ENCODE data around the gene TMEM115. TPM values are rescaled to one million over a fixed set of nuclear protein-coding genes. Genes with fewer than 3 reads are reported as not detected.

TMEM115 gene
- total RNA-seq, 1 experiment from 2014 or later: 17.3 TPM

GRCh38 chr3:50351323-50351697 lies 8.0 kb downstream of the TMEM115 start:
- Histone ChIP-seq H3K36me3 (ENCODE audit: insufficient read depth, low read length, poor library complexity, severe bottlenecking) (peaks cover 3% of the 10 kb centered on the region), H3K27ac (ENCODE audit: low read depth, low read length, poor library complexity, severe bottlenecking) (no peak overlapping the region), H3K4me3 (ENCODE audit: low read depth, low read length, poor library complexity, severe bottlenecking) (peak overlapping the region; percentile 72), H3K4me1 (ENCODE audit: insufficient read depth, low read length, poor library complexity, severe bottlenecking) (peaks cover 5% of the 10 kb centered on the region), H3K27me3 (replicated peaks; ENCODE audit: insufficient read depth, low read depth, low read length, poor library complexity) (no peaks in the 10 kb centered on the region), H3K9me3 (ENCODE audit: low read depth, low read length, poor library complexity, severe bottlenecking) (no peaks in the 10 kb centered on the region)
- intact Hi-C loops (cut with micrococcal nuclease; ENCODE audit: unreplicated experiment): loop anchor here (5.0 kb wide), 1 partner anchor 191 kb away; no protein-coding TSS in a partner anchor
- BruUV-seq (replicated peaks): no TSS peak
- CTCF ChIA-PET: no interaction called here
- POLR2A ChIA-PET (ENCODE audit: low non-redundant PET): no interaction called here
- TF ChIP-seq EZH2 (IDR thresholded peaks at IDR 0.05; ENCODE audit: borderline replicate concordance, low read depth, low read length, poor library complexity, severe bottlenecking): no peak
- DNase-seq (ENCODE audit: low spot score): no peak

GRCh38 chr3:50350527-50351322 lies 8.6 kb downstream of the TMEM115 start, which contains the start of the genes CYB561D2 and NPRL2:
TSS of gene CYB561D2 (plus strand) at chr3:50350862. CDS start at chr3:50351434, 572 bp downstream.
TSS of gene NPRL2 (minus strand) at chr3:50350775. CDS start at chr3:50350652, 123 bp downstream.
- TF ChIP-seq CTCF (conservative IDR thresholded peaks at IDR 0.05; ENCODE audit: low read depth, low read length) (no peak), EZH2 (IDR thresholded peaks at IDR 0.05; ENCODE audit: borderline replicate concordance, low read depth, low read length, poor library complexity, severe bottlenecking) (no peak)
- Histone ChIP-seq H3K27me3 (replicated peaks; ENCODE audit: insufficient read depth, low read depth, low read length, poor library complexity) (no peaks in the 10 kb centered on the region), H3K27ac (ENCODE audit: low read depth, low read length, poor library complexity, severe bottlenecking) (peak within 1 kb of the TSS; percentile 92), H3K9me3 (ENCODE audit: low read depth, low read length, poor library complexity, severe bottlenecking) (no peaks in the 10 kb centered on the region), H3K4me1 (ENCODE audit: insufficient read depth, low read length, poor library complexity, severe bottlenecking) (peaks cover 8% of the 10 kb centered on the region), H3K36me3 (ENCODE audit: insufficient read depth, low read length, poor library complexity, severe bottlenecking) (peaks cover 3% of the 10 kb centered on the region), H3K4me3 (ENCODE audit: low read depth, low read length, poor library complexity, severe bottlenecking) (peak within 1 kb of the TSS; percentile 72)
- POLR2A ChIA-PET (ENCODE audit: low non-redundant PET): no interaction called here
- no TSS peak for BruUV-seq (replicated peaks)
- CTCF ChIA-PET: no interaction called here
- intact Hi-C loops (cut with micrococcal nuclease; ENCODE audit: unreplicated experiment): loop anchor here (5.0 kb wide), 1 partner anchor 192 kb away; no protein-coding TSS in a partner anchor
- DNase-seq (ENCODE audit: low spot score): peak; percentile 92

GRCh38 chr3:50350213-50350526 lies 9.2 kb downstream of the TMEM115 start:
- Histone ChIP-seq H3K27ac (ENCODE audit: low read depth, low read length, poor library complexity, severe bottlenecking) (peak overlapping the region; percentile 92), H3K4me3 (ENCODE audit: low read depth, low read length, poor library complexity, severe bottlenecking) (peak overlapping the region; percentile 72), H3K9me3 (ENCODE audit: low read depth, low read length, poor library complexity, severe bottlenecking) (no peaks in the 10 kb centered on the region), H3K4me1 (ENCODE audit: insufficient read depth, low read length, poor library complexity, severe bottlenecking) (peaks cover 11% of the 10 kb centered on the region), H3K27me3 (replicated peaks; ENCODE audit: insufficient read depth, low read depth, low read length, poor library complexity) (no peaks in the 10 kb centered on the region), H3K36me3 (ENCODE audit: insufficient read depth, low read length, poor library complexity, severe bottlenecking) (peaks cover 3% of the 10 kb centered on the region)
- POLR2A ChIA-PET (ENCODE audit: low non-redundant PET): no interaction called here
- TF ChIP-seq EZH2 (IDR thresholded peaks at IDR 0.05; ENCODE audit: borderline replicate concordance, low read depth, low read length, poor library complexity, severe bottlenecking) (no peak), CTCF (conservative IDR thresholded peaks at IDR 0.05; ENCODE audit: low read depth, low read length) (no peak)
- no peak for DNase-seq (ENCODE audit: low spot score)
- TSS peak; percentile 31 for BruUV-seq (replicated peaks)
- CTCF ChIA-PET: no interaction called here
- intact Hi-C loops (cut with micrococcal nuclease; ENCODE audit: unreplicated experiment): loop anchor here (5.0 kb wide), 1 partner anchor 192 kb away; no protein-coding TSS in a partner anchor
